ENCODE data around the gene COL5A1.

DNA sequence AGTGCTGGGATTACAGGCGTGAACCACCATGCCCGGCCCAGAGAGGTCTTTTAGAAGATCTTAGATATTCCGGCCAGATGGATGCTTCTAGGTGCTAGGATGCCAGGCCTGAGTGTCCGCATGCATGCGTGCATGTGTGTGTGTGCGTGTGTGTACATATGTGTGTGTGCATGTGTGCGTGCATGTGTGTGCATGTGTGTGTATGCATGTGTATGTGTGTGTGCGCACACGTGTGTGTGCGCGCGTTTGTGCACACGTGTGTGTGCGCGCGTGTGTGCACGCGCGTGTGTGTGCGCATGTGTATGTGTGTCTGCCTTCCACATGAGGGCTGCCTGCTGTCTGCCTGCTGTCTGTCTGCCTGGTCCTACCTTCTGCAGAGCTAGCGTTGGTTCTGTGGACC lies 151.0 kb downstream of the COL5A1 start:
- no peak for TF ChIP-seq POLR2A (IDR thresholded peaks at IDR 0.05)
- no peak for TF ChIP-seq CTCF (IDR thresholded peaks at IDR 0.05)
